Transverse colon (tissue), 4 donors: Measurements from ENCODE around the gene TBC1D7.

ENCODE experiments used
- POLR2A ChIP-seq: fragments of 450-650 bp; IDR thresholded peaks from one replicate; pipeline ENCODE4 v1.6.1; 2016; ENCODE audit warnings: antibody characterized with exemption, mild to moderate bottlenecking, moderate library complexity
- POLR2AphosphoS5 ChIP-seq, 3 donors: sonication (generic); formaldehyde crosslinking; IDR thresholded peaks; one replicate each; pipeline ENCODE4 v1.6.1; 2016; ENCODE audit warnings: antibody characterized with exemption in 3 of 3
- TF ChIP-seq, protein P1 (sequence below), 5 experiments: fragments of 200-600 bp in 3 of 5; fragments of 450-650 bp in 2 of 5; sonication (generic) in 3 of 5; IDR thresholded peaks; 1 replicate in 2 of 5; 2 replicates in 3 of 5; pipeline ENCODE4 v1.5.1; 2016 to 2017; ENCODE audit warnings: antibody characterized with exemption in 5 of 5, inconsistent platforms in 3 of 5, mild to moderate bottlenecking in 2 of 5, moderate library complexity in 1 of 5

DNA sequence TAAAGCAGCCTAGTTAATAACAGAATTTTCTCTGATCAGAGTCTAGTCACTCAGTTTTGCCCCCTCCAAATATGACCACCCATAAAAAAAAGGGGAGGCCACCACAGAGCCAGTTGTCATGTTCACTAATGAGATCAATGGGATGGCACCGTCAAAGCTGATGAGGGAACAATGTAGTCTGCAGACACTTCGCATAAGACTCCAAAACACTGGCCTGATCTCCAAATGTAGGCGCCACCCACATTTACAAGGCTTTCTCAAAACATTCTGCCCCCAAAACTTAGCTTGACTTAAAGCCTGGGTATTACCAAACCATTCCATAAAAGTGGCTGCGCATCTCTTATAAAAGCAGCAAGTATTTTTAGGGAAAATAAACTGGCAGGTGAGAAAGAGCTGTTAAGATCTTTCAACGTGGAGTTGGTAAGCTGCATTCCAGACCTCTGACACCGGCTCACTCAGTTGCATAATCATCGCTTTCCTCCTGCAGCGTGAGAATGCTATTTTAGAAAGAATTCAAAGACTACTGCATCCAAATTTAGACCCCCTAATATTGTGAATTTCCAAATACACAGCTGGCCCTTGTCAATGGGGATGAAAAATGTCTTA is 59.3 kb downstream of the TBC1D7 start:
- TF ChIP-seq, protein P1, sequence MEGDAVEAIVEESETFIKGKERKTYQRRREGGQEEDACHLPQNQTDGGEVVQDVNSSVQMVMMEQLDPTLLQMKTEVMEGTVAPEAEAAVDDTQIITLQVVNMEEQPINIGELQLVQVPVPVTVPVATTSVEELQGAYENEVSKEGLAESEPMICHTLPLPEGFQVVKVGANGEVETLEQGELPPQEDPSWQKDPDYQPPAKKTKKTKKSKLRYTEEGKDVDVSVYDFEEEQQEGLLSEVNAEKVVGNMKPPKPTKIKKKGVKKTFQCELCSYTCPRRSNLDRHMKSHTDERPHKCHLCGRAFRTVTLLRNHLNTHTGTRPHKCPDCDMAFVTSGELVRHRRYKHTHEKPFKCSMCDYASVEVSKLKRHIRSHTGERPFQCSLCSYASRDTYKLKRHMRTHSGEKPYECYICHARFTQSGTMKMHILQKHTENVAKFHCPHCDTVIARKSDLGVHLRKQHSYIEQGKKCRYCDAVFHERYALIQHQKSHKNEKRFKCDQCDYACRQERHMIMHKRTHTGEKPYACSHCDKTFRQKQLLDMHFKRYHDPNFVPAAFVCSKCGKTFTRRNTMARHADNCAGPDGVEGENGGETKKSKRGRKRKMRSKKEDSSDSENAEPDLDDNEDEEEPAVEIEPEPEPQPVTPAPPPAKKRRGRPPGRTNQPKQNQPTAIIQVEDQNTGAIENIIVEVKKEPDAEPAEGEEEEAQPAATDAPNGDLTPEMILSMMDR (IDR thresholded peaks at IDR 0.05), result no peak
- TF ChIP-seq POLR2A, result no peak
- TF ChIP-seq POLR2AphosphoS5 (IDR thresholded peaks at IDR 0.05), result no peak
